ENCODE results near the gene COL18A1. TPM values are rescaled to one million over a fixed set of nuclear protein-coding genes. Genes with fewer than 3 reads are reported as not detected.

COL18A1 gene
- total RNA-seq, 1 experiment from 2014 or later = 77.0 TPM

DNA sequence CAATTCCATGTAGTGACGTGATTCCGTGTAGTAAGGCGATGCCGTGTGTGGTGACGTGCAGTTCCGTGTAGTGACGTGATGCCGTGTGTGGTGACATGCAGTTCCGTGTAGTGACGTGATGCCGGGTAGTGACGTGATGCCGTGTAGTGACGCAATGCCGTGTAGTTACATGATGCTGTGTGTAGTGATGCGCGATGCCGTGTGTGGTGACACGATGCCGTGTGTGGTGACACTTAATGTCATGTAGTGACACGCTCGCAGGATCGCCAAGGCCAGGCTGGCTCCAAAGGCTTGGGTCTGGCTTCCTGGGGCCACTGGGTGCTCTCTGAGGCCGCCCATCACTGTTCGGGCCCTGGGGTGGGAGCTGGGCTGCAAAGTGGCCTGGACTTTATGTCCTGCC, 14.2 kb downstream of the COL18A1 start:
- intact Hi-C loops (cut with micrococcal nuclease) = no loop called here
- no peaks in the 10 kb centered on the region for H3K27me3 ChIP-seq (ENCODE audit: low read length)
- BruUV-seq (replicated peaks) = no TSS peak
- no peak overlapping the region for H3K4me2 ChIP-seq (ENCODE audit: low read length)
- H2AFZ ChIP-seq (ENCODE audit: low read length) = no peak overlapping the region
- 0 out of 2 replicates have a peak, but pooled peaks cover 10% of the 10 kb centered on the region for H4K20me1 ChIP-seq (ENCODE audit: low read length)
- no peaks in the 10 kb centered on the region for H3K9me2 ChIP-seq (replicated peaks; ENCODE audit: low read length)
- DNase-seq (no peak), ATAC-seq (no peak)
- H3K9ac ChIP-seq (ENCODE audit: low read length) = no peak overlapping the region
- H3K4me1 ChIP-seq (ENCODE audit: insufficient read depth, low read length) = no peaks in the 10 kb centered on the region
- TF ChIP-seq EZH2 (IDR thresholded peaks at IDR 0.05; ENCODE audit: low read length, unreplicated experiment) (no peak), EZH2phosphoT487 (IDR thresholded peaks at IDR 0.05; ENCODE audit: borderline replicate concordance, low read length) (no peak)
- TF ChIP-seq, protein P1, sequence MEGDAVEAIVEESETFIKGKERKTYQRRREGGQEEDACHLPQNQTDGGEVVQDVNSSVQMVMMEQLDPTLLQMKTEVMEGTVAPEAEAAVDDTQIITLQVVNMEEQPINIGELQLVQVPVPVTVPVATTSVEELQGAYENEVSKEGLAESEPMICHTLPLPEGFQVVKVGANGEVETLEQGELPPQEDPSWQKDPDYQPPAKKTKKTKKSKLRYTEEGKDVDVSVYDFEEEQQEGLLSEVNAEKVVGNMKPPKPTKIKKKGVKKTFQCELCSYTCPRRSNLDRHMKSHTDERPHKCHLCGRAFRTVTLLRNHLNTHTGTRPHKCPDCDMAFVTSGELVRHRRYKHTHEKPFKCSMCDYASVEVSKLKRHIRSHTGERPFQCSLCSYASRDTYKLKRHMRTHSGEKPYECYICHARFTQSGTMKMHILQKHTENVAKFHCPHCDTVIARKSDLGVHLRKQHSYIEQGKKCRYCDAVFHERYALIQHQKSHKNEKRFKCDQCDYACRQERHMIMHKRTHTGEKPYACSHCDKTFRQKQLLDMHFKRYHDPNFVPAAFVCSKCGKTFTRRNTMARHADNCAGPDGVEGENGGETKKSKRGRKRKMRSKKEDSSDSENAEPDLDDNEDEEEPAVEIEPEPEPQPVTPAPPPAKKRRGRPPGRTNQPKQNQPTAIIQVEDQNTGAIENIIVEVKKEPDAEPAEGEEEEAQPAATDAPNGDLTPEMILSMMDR (conservative IDR thresholded peaks at IDR 0.05; ENCODE audit: low read depth, low read length) = no peak
- no peak overlapping the region for H3K27ac ChIP-seq (ENCODE audit: low read length)
- ChIA-PET CTCF (no interaction called here), POLR2A (ENCODE audit: unreplicated experiment) (no interaction called here)
- no peak overlapping the region for H3K4me3 ChIP-seq (ENCODE audit: low read length)
- H3K36me3 ChIP-seq (ENCODE audit: low read depth, low read length) = no peaks in the 10 kb centered on the region
- 0 out of 2 replicates have a peak, but pooled peaks cover 9% of the 10 kb centered on the region for H3K79me2 ChIP-seq (ENCODE audit: low read length)
- H3K9me3 ChIP-seq (ENCODE audit: low read length) = no peaks in the 10 kb centered on the region
- H3F3A ChIP-seq (ENCODE audit: low read length, unreplicated experiment) = no peaks in the 10 kb centered on the region

GRCh38 chr21:45420061-45421041, 15.4 kb downstream of the COL18A1 start:
- no peak overlapping the region for H3K4me2 ChIP-seq (ENCODE audit: low read length)
- peaks cover 9% of the 10 kb centered on the region; the same call in 1 of the 2 replicates for H3K79me2 ChIP-seq (ENCODE audit: low read length)
- CTCF ChIA-PET = interaction anchor here (0.5 kb wide), 1 partner anchor 32 kb away, joined by 5 read pairs; no protein-coding TSS in a partner anchor
- H3K9me3 ChIP-seq (ENCODE audit: low read length) = no peaks in the 10 kb centered on the region
- no peak for DNase-seq
- ATAC-seq = no peak
- H3K9me2 ChIP-seq (replicated peaks; ENCODE audit: low read length) = no peaks in the 10 kb centered on the region
- no peak overlapping the region for H2AFZ ChIP-seq (ENCODE audit: low read length)
- H3K4me3 ChIP-seq (ENCODE audit: low read length) = no peak overlapping the region
- 0 out of 2 replicates have a peak, but pooled peaks cover 10% of the 10 kb centered on the region for H4K20me1 ChIP-seq (ENCODE audit: low read length)
- no peaks in the 10 kb centered on the region for H3K27me3 ChIP-seq (ENCODE audit: low read length)
- POLR2A ChIA-PET (ENCODE audit: unreplicated experiment) = no interaction called here
- H3F3A ChIP-seq (ENCODE audit: low read length, unreplicated experiment) = no peaks in the 10 kb centered on the region
- intact Hi-C loops (cut with micrococcal nuclease) = no loop called here
- no peaks in the 10 kb centered on the region for H3K4me1 ChIP-seq (ENCODE audit: insufficient read depth, low read length)
- no peak overlapping the region for H3K27ac ChIP-seq (ENCODE audit: low read length)
- TF ChIP-seq EZH2phosphoT487 (IDR thresholded peaks at IDR 0.05; ENCODE audit: borderline replicate concordance, low read length) = no peak
- TF ChIP-seq EZH2 (IDR thresholded peaks at IDR 0.05; ENCODE audit: low read length, unreplicated experiment) = no peak
- TF ChIP-seq, protein P1 (conservative IDR thresholded peaks at IDR 0.05; ENCODE audit: low read depth, low read length) = no peak
- no peak overlapping the region for H3K9ac ChIP-seq (ENCODE audit: low read length)
- H3K36me3 ChIP-seq (ENCODE audit: low read depth, low read length) = no peaks in the 10 kb centered on the region
- BruUV-seq (replicated peaks) = no TSS peak
